Neutrophil (primary cell): Measurements from ENCODE around the gene MYO6.

ENCODE experiments used
- H3K27ac ChIP-seq: fragments of 200-600 bp; sonication (generic); 2 replicates; pipeline ENCODE4 v1.5.1; 2016; ENCODE audit warnings: mild to moderate bottlenecking, moderate library complexity
- H3K27me3 ChIP-seq: fragments of 200-600 bp; sonication (generic); 2 replicates; pipeline ENCODE4 v1.6.0; 2016; ENCODE audit warnings: mild to moderate bottlenecking
- H3K36me3 ChIP-seq: fragments of 200-600 bp; sonication (generic); 2 replicates; pipeline ENCODE4 v1.5.1; 2017
- H3K4me1 ChIP-seq, 2 experiments: fragments of 200-600 bp in 1 of 2; sonication (generic) in 1 of 2; 1 replicate in 1 of 2; 2 replicates in 1 of 2; pipeline versions ENCODE4 v1.5.1 to v1.6.1; 2013 to 2016; ENCODE audit warnings: low read depth in 1 of 2, low read length in 1 of 2, mild to moderate bottlenecking in 1 of 2, moderate library complexity in 1 of 2; ENCODE audit not compliant: control insufficient read depth in 1 of 2, insufficient read depth in 1 of 2
- H3K4me3 ChIP-seq, 2 experiments: fragments of 200-600 bp in 1 of 2; sonication (generic) in 1 of 2; 1 replicate in 1 of 2; 2 replicates in 1 of 2; pipeline ENCODE4 v1.5.1; 2013 to 2016; ENCODE audit warnings: low read depth in 1 of 2, low read length in 1 of 2, mild to moderate bottlenecking in 1 of 2, moderate library complexity in 1 of 2
- H3K9me3 ChIP-seq: fragments of 200-600 bp; sonication (generic); 2 replicates; pipeline ENCODE4 v1.5.1; 2016
- CTCF ChIP-seq: fragments of 200-600 bp; sonication (generic); IDR thresholded peaks from 2 replicates; pipeline ENCODE4 v1.5.1; 2016; ENCODE audit warnings: antibody characterized with exemption

MYO6 gene

GRCh38 chr6:75932067-75932466 is 183.0 kb downstream of the MYO6 start:
- TF ChIP-seq CTCF: no peak

GRCh38 chr6:75933387-75933975 is 184.4 kb downstream of the MYO6 start:
- no peaks in the 10 kb centered on the region for H3K4me1 ChIP-seq
- no peak for TF ChIP-seq CTCF
- peaks cover 30% of the 10 kb centered on the region for H3K27me3 ChIP-seq
- no peaks in the 10 kb centered on the region for H3K9me3 ChIP-seq
- no peak overlapping the region for H3K4me3 ChIP-seq
- no peak overlapping the region for H3K27ac ChIP-seq
- no peaks in the 10 kb centered on the region for H3K36me3 ChIP-seq

More at GRCh38 chr6:75932067-75932466, 183.0 kb downstream of the MYO6 start:
- no peak overlapping the region for H3K27ac ChIP-seq
- H3K4me3 ChIP-seq: no peak overlapping the region
- H3K9me3 ChIP-seq: no peaks in the 10 kb centered on the region
- no peaks in the 10 kb centered on the region for H3K4me1 ChIP-seq
- H3K36me3 ChIP-seq: no peaks in the 10 kb centered on the region
- peaks cover 30% of the 10 kb centered on the region for H3K27me3 ChIP-seq

- TF ChIP-seq CTCF: no peak
- H3K27me3 ChIP-seq: peaks cover 30% of the 10 kb centered on the region
- no peaks in the 10 kb centered on the region for H3K36me3 ChIP-seq
- H3K4me1 ChIP-seq: no peaks in the 10 kb centered on the region
- H3K9me3 ChIP-seq: no peaks in the 10 kb centered on the region
- H3K4me3 ChIP-seq: no peak overlapping the region
- no peak overlapping the region for H3K27ac ChIP-seq
Measured at GRCh38 chr6:75934643-75935472, 185.8 kb downstream of the MYO6 start.

- Histone ChIP-seq H3K9me3 (no peaks in the 10 kb centered on the region), H3K4me1 (no peaks in the 10 kb centered on the region), H3K27me3 (peaks cover 30% of the 10 kb centered on the region), H3K36me3 (no peaks in the 10 kb centered on the region), H3K4me3 (no peak overlapping the region), H3K27ac (no peak overlapping the region)
- TF ChIP-seq CTCF: no peak
Measured at GRCh38 chr6:75935473-75935793, 186.4 kb downstream of the MYO6 start.

- Histone ChIP-seq H3K27ac (no peak overlapping the region), H3K4me1 (no peaks in the 10 kb centered on the region), H3K27me3 (peaks cover 30% of the 10 kb centered on the region), H3K4me3 (no peak overlapping the region), H3K36me3 (no peaks in the 10 kb centered on the region), H3K9me3 (no peaks in the 10 kb centered on the region)
- TF ChIP-seq CTCF: no peak
Measured at GRCh38 chr6:75936682-75937081, 187.6 kb downstream of the MYO6 start.
